ENCODE results near the gene DNAH14. TPM values are rescaled to one million over a fixed set of nuclear protein-coding genes. Genes with fewer than 3 reads are reported as not detected.
A peak's percentile ranks its signal among the peaks of the same experiment; 100 is the strongest.
"Not testable (repeated sequence)": the region's sequence is repeated elsewhere in the genome, so short reads cannot be mapped to it uniquely, and the experiment has no call there.

Gene DNAH14
- total and polyA plus RNA-seq, 2 donors (not counting 3 experiments of a cell fraction or from before 2014, with no cell fraction given): 1.5 to 7.1 TPM

GRCh38 chr1:225310544-225310943 is 381.1 kb downstream of the DNAH14 start:
- CTCF ChIA-PET; BruUV-seq (replicated peaks): not testable (repeated sequence)

GRCh38 chr1:225318706-225319575 is 389.5 kb downstream of the DNAH14 start:
- no peaks in the 10 kb centered on the region for H3K36me3 ChIP-seq (ENCODE audit: control insufficient read depth in 2 of 2, extremely low read depth in 1 of 2, insufficient read depth in 2 of 2, low read length in 2 of 2)
- no peak overlapping the region for H3K9ac ChIP-seq (replicated peaks; ENCODE audit: extremely low read depth, insufficient read depth, low read length)
- H2AFZ ChIP-seq (ENCODE audit: low read depth, low read length): no peak overlapping the region
- FAIRE-seq (peak; percentile 82), DNase-seq (ENCODE audit: low read depth, low spot score) (peak; percentile 38)
- H3K9me1 ChIP-seq (replicated peaks; ENCODE audit: control insufficient read depth, extremely low read depth, insufficient read depth, low read length): no peaks in the 10 kb centered on the region
- intact Hi-C loops (cut with micrococcal nuclease): loop anchor here (1.0 to 5.0 kb wide), 2 partner anchors 24 to 108 kb away; partner anchors contain the start of gene LBR
- no peaks in the 10 kb centered on the region for H3K4me1 ChIP-seq (ENCODE audit: control insufficient read depth, extremely low read depth, insufficient read depth, low read length)
- no peak overlapping the region for H3K27ac ChIP-seq (ENCODE audit: insufficient read depth, low read depth, low read length)
- H3K9me3 ChIP-seq (replicated peaks; ENCODE audit: control insufficient read depth, insufficient read depth, low read length): no peaks in the 10 kb centered on the region
- CTCF ChIA-PET: interaction anchor here (0.6 to 3.0 kb wide), 32 partner anchors 11 to 668 kb away, joined by 3 to 55 read pairs (median 4); no protein-coding TSS in a partner anchor
- POLR2A ChIA-PET: no interaction called here
- TF ChIP-seq EZH2 (IDR thresholded peaks at IDR 0.05; ENCODE audit: borderline replicate concordance, low read depth, low read length, severe bottlenecking): no peak
- TF ChIP-seq CTCF (IDR thresholded peaks at IDR 0.05; ENCODE audit: extremely low read depth in 1 of 2, insufficient read depth in 1 of 2, low read depth in 1 of 2, low read length in 2 of 2): peak; percentile 66 to 69
- no peaks in the 10 kb centered on the region for H4K20me1 ChIP-seq (replicated peaks; ENCODE audit: control insufficient read depth, extremely low read depth, insufficient read depth, low read length)
- no peaks in the 10 kb centered on the region for H3K79me2 ChIP-seq (ENCODE audit: control insufficient read depth, insufficient read depth, low read length)
- BruUV-seq (replicated peaks): no TSS peak
- no peak overlapping the region for H3K4me2 ChIP-seq (ENCODE audit: insufficient read depth, low read length)
- dilution Hi-C loops (cut with MboI; ENCODE audit: extremely low pct_ligation_motif_present, low sequenced_read_pairs): no loop called here
- no peak overlapping the region for H3K4me3 ChIP-seq (replicated peaks in 1 of 3; ENCODE audit: insufficient read depth in 1 of 3, low read depth in 1 of 3, low read length in 3 of 3)
- H3K27me3 ChIP-seq (ENCODE audit: control insufficient read depth in 2 of 2, insufficient read depth in 2 of 2, low read length in 2 of 2): no peaks in the 10 kb centered on the region

More at GRCh38 chr1:225310544-225310943, 381.1 kb downstream of the DNAH14 start:
- H3K27ac ChIP-seq (ENCODE audit: insufficient read depth, low read depth, low read length); H3K4me2 ChIP-seq (ENCODE audit: insufficient read depth, low read length); H3K4me1 ChIP-seq (ENCODE audit: control insufficient read depth, extremely low read depth, insufficient read depth, low read length); H2AFZ ChIP-seq (ENCODE audit: low read depth, low read length); H3K9ac ChIP-seq (replicated peaks; ENCODE audit: extremely low read depth, insufficient read depth, low read length); intact Hi-C loops (cut with micrococcal nuclease); POLR2A ChIA-PET; FAIRE-seq; H3K27me3 ChIP-seq (ENCODE audit: control insufficient read depth in 2 of 2, insufficient read depth in 2 of 2, low read length in 2 of 2); DNase-seq (ENCODE audit: low read depth, low spot score); H3K4me3 ChIP-seq (replicated peaks in 1 of 3; ENCODE audit: insufficient read depth in 1 of 3, low read depth in 1 of 3, low read length in 3 of 3); H3K9me3 ChIP-seq (replicated peaks; ENCODE audit: control insufficient read depth, insufficient read depth, low read length); H3K9me1 ChIP-seq (replicated peaks; ENCODE audit: control insufficient read depth, extremely low read depth, insufficient read depth, low read length); H3K36me3 ChIP-seq (ENCODE audit: control insufficient read depth in 2 of 2, extremely low read depth in 1 of 2, insufficient read depth in 2 of 2, low read length in 2 of 2); H4K20me1 ChIP-seq (replicated peaks; ENCODE audit: control insufficient read depth, extremely low read depth, insufficient read depth, low read length); dilution Hi-C loops (cut with MboI; ENCODE audit: extremely low pct_ligation_motif_present, low sequenced_read_pairs); H3K79me2 ChIP-seq (ENCODE audit: control insufficient read depth, insufficient read depth, low read length): not testable (repeated sequence)

All from endothelial cell of umbilical vein (primary cell).